Type B pancreatic cell (in vitro differentiated cells): Measurements from ENCODE around the gene NEK5. TPM values are rescaled to one million over a fixed set of nuclear protein-coding genes. Genes with fewer than 3 reads are reported as not detected.
A peak's percentile ranks its signal among the peaks of the same experiment; 100 is the strongest.

Experiments
- DNase-seq: peaks from one replicate; pipeline ENCODE4 v3.0.0; 2021; ENCODE audit warnings: mixed read lengths; ENCODE audit not compliant: unreplicated experiment; ENCODE audit errors: extremely low spot score
- H3K27ac Mint-ChIP-seq: 2 replicates; pipeline ENCODE4 v1.8.0; 2021; ENCODE audit warnings: mild to moderate bottlenecking, mixed read lengths
- H3K27me3 Mint-ChIP-seq: 2 replicates; pipeline ENCODE4 v1.8.0; 2021; ENCODE audit warnings: mixed read lengths
- H3K36me3 Mint-ChIP-seq: 2 replicates; pipeline ENCODE4 v1.8.0; 2021; ENCODE audit warnings: mixed read lengths
- H3K4me1 Mint-ChIP-seq: one replicate; pipeline ENCODE4 v1.8.0; 2021; ENCODE audit warnings: mixed read lengths; ENCODE audit not compliant: unreplicated experiment
- H3K4me3 Mint-ChIP-seq: 2 replicates; pipeline ENCODE4 v1.8.0; 2021; ENCODE audit warnings: mild to moderate bottlenecking, mixed read lengths
- H3K9me3 Mint-ChIP-seq: 2 replicates; pipeline ENCODE4 v1.8.0; 2021; ENCODE audit warnings: mixed read lengths
- total RNA-seq: library from RNA; stranded (reverse); gene quantifications from 2 replicates; pipeline ENCODE4 v1.2.1, GENCODE V29; 2021; ENCODE audit warnings: low replicate concordance
- TF ChIP-seq, protein P1 (sequence below): fragments of 200-600 bp; sonication (generic); conservative IDR thresholded peaks from 2 replicates; pipeline ENCODE4 v1.5.0; 2021; ENCODE audit warnings: antibody characterized with exemption, mild to moderate bottlenecking

NEK5 gene
- total RNA-seq, 1 donor from 2014 or later, result 5.2 TPM

DNA sequence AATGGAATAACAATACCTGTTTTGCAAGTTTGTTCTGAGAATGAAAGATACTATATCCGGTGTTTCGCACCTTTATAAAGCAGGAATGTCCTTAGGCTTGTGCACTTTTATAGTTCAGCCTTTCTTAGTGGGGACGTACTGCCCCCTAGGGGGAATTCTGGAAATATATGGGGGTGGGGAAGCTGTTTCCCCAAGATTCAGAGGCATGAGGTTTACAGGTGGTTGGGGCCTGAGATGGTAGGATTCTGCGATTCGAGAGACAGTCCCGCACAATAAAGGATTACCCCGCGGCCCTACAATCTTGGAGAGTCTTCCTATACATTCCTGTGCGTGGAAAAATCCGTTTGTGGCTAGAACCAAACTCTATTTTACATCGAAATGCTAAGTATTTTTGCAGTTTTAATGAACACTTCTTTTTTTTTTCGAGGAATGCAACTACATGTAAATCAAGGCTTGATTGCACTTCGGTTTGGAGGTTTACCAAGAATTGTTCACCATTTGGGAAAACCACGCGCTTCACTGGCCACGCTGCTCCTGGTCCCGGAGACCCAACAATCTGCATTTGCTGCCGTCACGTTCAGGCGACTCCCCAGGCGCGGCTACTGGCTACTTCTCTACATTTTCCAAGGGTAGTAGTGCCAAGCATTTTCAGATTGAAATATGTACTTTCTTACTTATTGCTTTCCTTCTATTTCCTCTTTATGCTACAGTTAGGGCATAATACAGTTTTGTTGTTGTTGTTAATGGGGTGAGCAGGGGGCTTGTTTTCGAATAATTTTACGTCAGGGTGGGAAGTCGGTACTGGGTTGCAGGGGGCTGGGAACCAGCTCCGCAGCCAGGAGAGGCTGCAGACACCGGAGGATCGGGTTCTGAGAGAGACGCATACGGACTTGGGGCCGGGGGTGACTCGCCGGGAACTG, 830 bp downstream of the NEK5 start:
- no peaks in the 10 kb centered on the region for H3K27me3 Mint-ChIP-seq
- H3K4me1 Mint-ChIP-seq, result peaks cover 6% of the 10 kb centered on the region
- H3K27ac Mint-ChIP-seq, result peak overlapping the region; percentile 72
- H3K36me3 Mint-ChIP-seq, result peaks cover 20% of the 10 kb centered on the region
- no peaks in the 10 kb centered on the region for H3K9me3 Mint-ChIP-seq
- DNase-seq, result peak; percentile 72
- TF ChIP-seq, protein P1, sequence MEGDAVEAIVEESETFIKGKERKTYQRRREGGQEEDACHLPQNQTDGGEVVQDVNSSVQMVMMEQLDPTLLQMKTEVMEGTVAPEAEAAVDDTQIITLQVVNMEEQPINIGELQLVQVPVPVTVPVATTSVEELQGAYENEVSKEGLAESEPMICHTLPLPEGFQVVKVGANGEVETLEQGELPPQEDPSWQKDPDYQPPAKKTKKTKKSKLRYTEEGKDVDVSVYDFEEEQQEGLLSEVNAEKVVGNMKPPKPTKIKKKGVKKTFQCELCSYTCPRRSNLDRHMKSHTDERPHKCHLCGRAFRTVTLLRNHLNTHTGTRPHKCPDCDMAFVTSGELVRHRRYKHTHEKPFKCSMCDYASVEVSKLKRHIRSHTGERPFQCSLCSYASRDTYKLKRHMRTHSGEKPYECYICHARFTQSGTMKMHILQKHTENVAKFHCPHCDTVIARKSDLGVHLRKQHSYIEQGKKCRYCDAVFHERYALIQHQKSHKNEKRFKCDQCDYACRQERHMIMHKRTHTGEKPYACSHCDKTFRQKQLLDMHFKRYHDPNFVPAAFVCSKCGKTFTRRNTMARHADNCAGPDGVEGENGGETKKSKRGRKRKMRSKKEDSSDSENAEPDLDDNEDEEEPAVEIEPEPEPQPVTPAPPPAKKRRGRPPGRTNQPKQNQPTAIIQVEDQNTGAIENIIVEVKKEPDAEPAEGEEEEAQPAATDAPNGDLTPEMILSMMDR, result peak; percentile 93
- peak overlapping the region; percentile 89 for H3K4me3 Mint-ChIP-seq

DNA sequence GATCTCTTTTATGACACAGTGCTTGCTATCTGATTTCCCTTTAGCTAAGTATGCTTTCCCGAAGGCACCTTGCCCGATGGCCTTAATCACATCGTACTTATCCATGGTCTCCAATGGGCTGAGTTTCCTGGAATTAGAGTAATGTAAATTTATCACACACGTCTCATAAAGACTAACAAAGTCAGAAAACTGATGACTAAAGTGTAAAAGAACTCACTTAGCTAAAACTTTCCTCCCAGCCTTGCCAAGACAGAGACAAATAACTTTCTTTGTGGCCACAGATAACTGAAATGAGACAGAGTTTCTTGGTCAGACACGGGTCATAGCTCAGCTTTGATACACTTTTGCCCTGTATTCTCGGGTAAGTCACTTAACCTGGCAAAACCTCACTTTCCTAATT, 1.5 kb downstream of the NEK5 start:
- Mint-ChIP-seq H3K27ac (peak overlapping the region; percentile 72), H3K4me3 (peak overlapping the region; percentile 89), H3K27me3 (no peaks in the 10 kb centered on the region), H3K4me1 (peaks cover 6% of the 10 kb centered on the region), H3K9me3 (no peaks in the 10 kb centered on the region), H3K36me3 (peaks cover 15% of the 10 kb centered on the region)
- DNase-seq, result no peak
- TF ChIP-seq, protein P1, result no peak

DNA sequence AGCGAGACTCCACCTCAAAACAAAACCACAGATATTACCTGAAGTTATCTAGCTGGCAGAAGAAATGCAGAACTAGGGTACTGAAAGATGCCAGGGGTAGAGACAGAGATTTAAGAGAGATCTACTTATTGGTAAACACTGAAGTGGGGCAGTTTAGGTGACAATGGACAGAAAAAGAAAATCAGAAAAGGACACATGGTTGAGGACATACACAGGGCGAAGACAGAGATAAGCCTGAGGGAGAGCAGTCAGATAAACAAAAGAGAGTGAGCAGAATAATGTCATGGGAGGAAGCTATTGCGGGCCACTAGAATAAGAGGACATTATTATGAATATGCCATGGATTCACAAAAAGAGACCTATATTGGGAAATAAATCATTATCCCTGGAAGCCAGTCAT, 3.3 kb downstream of the NEK5 start:
- Mint-ChIP-seq H3K9me3 (no peaks in the 10 kb centered on the region), H3K27me3 (no peaks in the 10 kb centered on the region), H3K4me1 (peaks cover 6% of the 10 kb centered on the region), H3K27ac (no peak overlapping the region), H3K4me3 (no peak overlapping the region), H3K36me3 (no peaks in the 10 kb centered on the region)
- TF ChIP-seq, protein P1, result no peak
- no peak for DNase-seq

DNA sequence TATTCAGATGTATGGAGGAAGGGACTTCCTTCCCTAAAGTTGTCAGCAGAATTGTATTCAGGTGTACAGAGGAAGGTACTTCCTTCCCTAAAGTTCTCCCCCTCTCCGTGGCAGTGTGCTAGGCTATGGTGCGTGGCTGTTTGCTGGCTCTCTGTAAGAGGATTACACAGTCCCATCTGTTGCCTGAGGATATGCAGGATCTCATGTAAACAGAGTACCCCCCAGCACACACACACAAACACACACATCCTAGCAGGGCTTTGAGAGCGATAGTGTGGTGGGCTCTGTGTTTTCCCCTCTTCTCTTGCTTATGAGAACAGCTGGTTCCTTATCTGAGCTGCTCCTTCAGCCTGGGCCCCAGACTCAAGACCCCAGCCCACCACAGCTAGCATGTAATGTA, 10.3 kb downstream of the NEK5 start:
- Mint-ChIP-seq H3K36me3 (no peaks in the 10 kb centered on the region), H3K9me3 (no peaks in the 10 kb centered on the region), H3K4me1 (no peaks in the 10 kb centered on the region), H3K27ac (no peak overlapping the region), H3K4me3 (no peak overlapping the region), H3K27me3 (no peaks in the 10 kb centered on the region)
- DNase-seq, result no peak
- TF ChIP-seq, protein P1, result no peak

DNA sequence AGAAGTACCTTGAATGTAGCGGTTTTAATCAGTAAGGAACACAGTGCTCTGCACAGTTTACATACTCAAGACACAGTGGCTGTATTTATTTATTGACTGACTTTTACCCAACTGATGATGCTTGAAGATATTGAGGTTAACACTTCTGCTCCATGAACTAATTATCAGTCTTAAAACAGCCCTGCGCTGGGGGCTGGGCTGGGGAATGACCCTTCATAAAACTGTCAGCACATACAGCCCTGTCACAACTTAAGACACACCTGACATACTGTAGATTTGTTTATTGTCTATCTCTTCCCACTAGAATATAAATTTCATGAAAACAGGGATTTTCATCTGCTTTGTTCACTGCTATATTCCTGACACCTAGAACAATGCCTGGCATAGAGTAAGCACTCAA, 10.8 kb downstream of the NEK5 start:
- no peak for DNase-seq
- Mint-ChIP-seq H3K36me3 (no peaks in the 10 kb centered on the region), H3K4me1 (no peaks in the 10 kb centered on the region), H3K27ac (no peak overlapping the region), H3K27me3 (no peaks in the 10 kb centered on the region), H3K9me3 (no peaks in the 10 kb centered on the region), H3K4me3 (no peak overlapping the region)
- TF ChIP-seq, protein P1, result no peak
